Endometrial microvascular endothelial cells (primary cell): ENCODE measurements around the gene CAPZB. TPM values are rescaled to one million over a fixed set of nuclear protein-coding genes. Genes with fewer than 3 reads are reported as not detected.

Source experiments
- in situ Hi-C: cut with HindIII; loops from 2 replicates; pipeline ENCODE4 v1.10.0; 2017; ENCODE audit warnings: low sequenced_read_pairs, low pct_unique_long_range_greater_than_20kb; ENCODE audit errors: inconsistent ontology term
- total RNA-seq: library from RNA; depleted of rRNA; stranded (reverse); fragments of >200 nt; gene quantifications from one replicate; pipeline ENCODE4 v1.2.3, GENCODE V29; 2015; ENCODE audit errors: inconsistent ontology term

The CAPZB gene
- total RNA-seq, 1 donor from 2014 or later, result 146 TPM

GRCh38 chr1:19403256-19403655 is 82.1 kb downstream of the CAPZB start:
- in situ Hi-C loops, result loop anchor here (25.0 kb wide), 1 partner anchor 234 kb away; the partner anchor contains the start of gene NBL1

- in situ Hi-C loops, result loop anchor here (25.0 kb wide), 1 partner anchor 235 kb away; the partner anchor contains the start of gene NBL1
Observed at GRCh38 chr1:19402031-19402813, 83.1 kb downstream of the CAPZB start.

- in situ Hi-C loops, result loop anchor here (25.0 kb wide), 1 partner anchor 236 kb away; the partner anchor contains the start of gene NBL1
Observed at GRCh38 chr1:19401535-19401889, 83.8 kb downstream of the CAPZB start.

- in situ Hi-C loops, result loop anchor here (25.0 kb wide), 1 partner anchor 236 kb away; the partner anchor contains the start of gene NBL1
Observed at GRCh38 chr1:19400875-19401534, 84.3 kb downstream of the CAPZB start.

GRCh38 chr1:19400192-19400611 is 85.1 kb downstream of the CAPZB start:
- in situ Hi-C loops, result loop anchor here (25.0 kb wide), 1 partner anchor 237 kb away; the partner anchor contains the start of gene NBL1

GRCh38 chr1:19398309-19398760 is 87.0 kb downstream of the CAPZB start:
- in situ Hi-C loops, result no loop called here

- in situ Hi-C loops, result no loop called here
Observed at GRCh38 chr1:19397217-19397945, 88.0 kb downstream of the CAPZB start.

- in situ Hi-C loops, result no loop called here
Observed at GRCh38 chr1:19396280-19396679, 89.1 kb downstream of the CAPZB start.

- in situ Hi-C loops, result no loop called here
Observed at GRCh38 chr1:19395678-19396192, 89.6 kb downstream of the CAPZB start.

GRCh38 chr1:19393046-19393445 is 92.3 kb downstream of the CAPZB start:
- in situ Hi-C loops, result no loop called here

- in situ Hi-C loops, result no loop called here
Observed at GRCh38 chr1:19392221-19392620, 93.1 kb downstream of the CAPZB start.

GRCh38 chr1:19391596-19391981 is 93.8 kb downstream of the CAPZB start:
- in situ Hi-C loops, result no loop called here

GRCh38 chr1:19390901-19391595 is 94.3 kb downstream of the CAPZB start:
- in situ Hi-C loops, result no loop called here

- in situ Hi-C loops, result no loop called here
Observed at GRCh38 chr1:19390166-19390850, 95.0 kb downstream of the CAPZB start.

- in situ Hi-C loops, result no loop called here
Observed at GRCh38 chr1:19388980-19389379, 96.4 kb downstream of the CAPZB start.

GRCh38 chr1:19387045-19387467 is 98.3 kb downstream of the CAPZB start:
- in situ Hi-C loops, result no loop called here

GRCh38 chr1:19385869-19386591 is 99.3 kb downstream of the CAPZB start:
- in situ Hi-C loops, result no loop called here
